Measurements from ENCODE around the gene PAN2. TPM values are rescaled to one million over a fixed set of nuclear protein-coding genes. Genes with fewer than 3 reads are reported as not detected.

Gene PAN2
- total RNA-seq, 1 donor: 23.0 TPM

- no peak overlapping the region for H3K4me3 ChIP-seq (ENCODE audit: low read depth, low read length)
- TF ChIP-seq, protein P1, sequence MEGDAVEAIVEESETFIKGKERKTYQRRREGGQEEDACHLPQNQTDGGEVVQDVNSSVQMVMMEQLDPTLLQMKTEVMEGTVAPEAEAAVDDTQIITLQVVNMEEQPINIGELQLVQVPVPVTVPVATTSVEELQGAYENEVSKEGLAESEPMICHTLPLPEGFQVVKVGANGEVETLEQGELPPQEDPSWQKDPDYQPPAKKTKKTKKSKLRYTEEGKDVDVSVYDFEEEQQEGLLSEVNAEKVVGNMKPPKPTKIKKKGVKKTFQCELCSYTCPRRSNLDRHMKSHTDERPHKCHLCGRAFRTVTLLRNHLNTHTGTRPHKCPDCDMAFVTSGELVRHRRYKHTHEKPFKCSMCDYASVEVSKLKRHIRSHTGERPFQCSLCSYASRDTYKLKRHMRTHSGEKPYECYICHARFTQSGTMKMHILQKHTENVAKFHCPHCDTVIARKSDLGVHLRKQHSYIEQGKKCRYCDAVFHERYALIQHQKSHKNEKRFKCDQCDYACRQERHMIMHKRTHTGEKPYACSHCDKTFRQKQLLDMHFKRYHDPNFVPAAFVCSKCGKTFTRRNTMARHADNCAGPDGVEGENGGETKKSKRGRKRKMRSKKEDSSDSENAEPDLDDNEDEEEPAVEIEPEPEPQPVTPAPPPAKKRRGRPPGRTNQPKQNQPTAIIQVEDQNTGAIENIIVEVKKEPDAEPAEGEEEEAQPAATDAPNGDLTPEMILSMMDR (IDR thresholded peaks at IDR 0.05; ENCODE audit: insufficient read depth, low read length): no peak
- no peak for DNase-seq (ENCODE audit: low read depth)
Observed at GRCh38 chr12:56374726-56375597, 41.2 kb upstream of the PAN2 start.

DNA sequence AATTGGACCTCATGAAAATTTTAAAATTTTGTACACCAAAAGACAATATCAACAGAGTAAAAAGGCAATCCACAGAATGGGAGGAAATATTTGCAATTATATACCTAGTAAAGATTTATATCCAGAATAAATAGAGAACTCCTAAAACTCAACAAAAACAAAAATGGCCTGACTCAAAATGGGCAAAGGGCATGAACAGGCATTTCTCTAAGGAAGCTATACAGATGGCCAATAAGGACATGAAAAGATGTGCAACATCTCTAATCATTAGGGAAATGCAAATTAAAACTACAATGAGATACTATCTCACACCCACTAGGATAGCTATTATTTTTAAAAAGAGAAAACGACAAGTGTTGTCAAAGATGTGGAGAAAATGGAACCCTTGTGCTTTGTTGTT lies 39.7 kb upstream of the PAN2 start:
- DNase-seq (ENCODE audit: low read depth): no peak
- TF ChIP-seq, protein P1 (IDR thresholded peaks at IDR 0.05; ENCODE audit: insufficient read depth, low read length): no peak

DNA sequence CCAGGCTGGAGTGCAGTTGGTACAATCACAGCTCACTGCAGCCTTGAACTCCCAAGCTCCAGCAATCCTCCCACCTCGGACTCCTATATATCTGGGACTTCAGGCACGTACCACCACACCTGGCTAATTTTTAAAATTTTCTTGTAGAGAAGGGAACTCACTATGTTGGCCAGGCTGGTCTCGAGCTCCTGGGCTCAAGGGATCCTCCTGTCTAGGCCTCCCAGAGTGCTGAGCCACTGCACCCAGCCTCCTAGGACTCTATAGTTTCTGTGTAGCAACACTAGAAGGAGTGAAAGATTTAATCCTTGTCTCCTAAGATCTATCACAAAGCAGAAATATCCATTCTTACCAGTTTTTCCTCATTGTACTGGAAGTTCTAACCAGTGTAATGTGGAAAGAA lies 33.1 kb upstream of the PAN2 start:
- H3K4me3 ChIP-seq (ENCODE audit: low read depth, low read length): no peak overlapping the region

More for the DNA sequence above, 39.7 kb upstream of the PAN2 start:
- no peak overlapping the region for H3K4me3 ChIP-seq (ENCODE audit: low read depth, low read length)

GRCh38 chr12:56362130-56363059 lies 28.6 kb upstream of the PAN2 start, which contains the start of gene APOF:
TSS of gene APOF (minus strand) at chr12:56362857. CDS start at chr12:56362745, 112 bp downstream.
- no peak for DNase-seq (ENCODE audit: low read depth)
- H3K4me3 ChIP-seq (ENCODE audit: low read depth, low read length): no peak within 1 kb of the TSS
- TF ChIP-seq, protein P1 (IDR thresholded peaks at IDR 0.05; ENCODE audit: insufficient read depth, low read length): no peak

More for the DNA sequence above, 33.1 kb upstream of the PAN2 start:
- DNase-seq (ENCODE audit: low read depth): no peak
- TF ChIP-seq, protein P1 (IDR thresholded peaks at IDR 0.05; ENCODE audit: insufficient read depth, low read length): no peak

DNA sequence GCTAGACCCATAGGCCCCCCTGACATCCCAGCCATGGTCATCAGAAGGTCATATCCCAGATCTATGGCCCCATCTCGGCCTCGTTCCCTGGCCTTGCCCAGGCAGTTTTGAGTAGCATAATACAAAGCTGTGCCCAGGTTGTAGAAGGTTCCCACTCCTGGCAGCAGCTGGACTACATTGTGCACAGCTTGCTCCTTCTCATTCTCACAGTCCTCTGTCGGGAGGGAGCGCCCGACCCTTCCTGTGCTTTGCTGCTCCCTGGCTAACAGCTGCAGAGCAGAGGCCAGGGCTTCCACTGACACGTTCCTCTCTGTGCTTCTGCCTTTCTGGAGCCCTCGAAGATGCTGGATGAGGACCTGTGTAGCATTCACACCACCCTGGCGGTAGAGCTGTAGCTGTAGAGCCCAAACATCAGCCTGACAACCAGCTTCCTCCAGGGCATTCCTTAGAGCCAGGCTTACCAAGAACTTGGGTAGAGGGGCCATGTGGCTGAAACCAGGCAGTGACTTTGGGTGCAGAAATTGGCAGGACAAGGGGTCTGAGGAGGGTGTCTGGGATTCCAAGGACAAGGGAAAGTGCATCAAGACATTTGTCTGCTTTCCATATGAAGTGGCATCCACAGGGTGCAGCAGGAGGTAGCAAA lies 27.8 kb upstream of the PAN2 start:
- no peak overlapping the region for H3K4me3 ChIP-seq (ENCODE audit: low read depth, low read length)
- TF ChIP-seq, protein P1 (IDR thresholded peaks at IDR 0.05; ENCODE audit: insufficient read depth, low read length): no peak
- DNase-seq (ENCODE audit: low read depth): no peak

Data from fibroblast of the aortic adventitia (primary cell).